Adipose tissue (tissue), 3 donors: ENCODE results near the gene ADAM17. TPM values are rescaled to one million over a fixed set of nuclear protein-coding genes. Genes with fewer than 3 reads are reported as not detected.
A peak's percentile ranks its signal among the peaks of the same experiment; 100 is the strongest.
"Not testable (repeated sequence)": the region's sequence is repeated elsewhere in the genome, so short reads cannot be mapped to it uniquely, and the experiment has no call there.

Experiments used
- H3K27ac ChIP-seq: one replicate; pipeline ENCODE4 v1.5.1; 2013; ENCODE audit warnings: low read depth, low read length
- WGBS, 3 donors: extraction: QIAGEN DNeasy Blood & Tissue Kit; methylation state at CpG; one replicate each; pipeline ENCODE4 v1.1.7; 2013; 5-methylcytosine and 5-hydroxymethylcytosine counted together
- polyA plus RNA-seq, 3 donors: library from polyadenylated mRNA; stranded (reverse); fragments of 200-250 nt; gene quantifications; one replicate each; pipeline ENCODE4 v1.2.3, GENCODE V29; 2013
- donor health status: healthy with polysubstance abuse.
- donor health status: Bipolar disorder and iron deficiency.
- donor health status: healthy.

ADAM17 gene
- polyA plus RNA-seq, 3 donors = 3.8 to 15.9 (median 8.4) TPM

DNA sequence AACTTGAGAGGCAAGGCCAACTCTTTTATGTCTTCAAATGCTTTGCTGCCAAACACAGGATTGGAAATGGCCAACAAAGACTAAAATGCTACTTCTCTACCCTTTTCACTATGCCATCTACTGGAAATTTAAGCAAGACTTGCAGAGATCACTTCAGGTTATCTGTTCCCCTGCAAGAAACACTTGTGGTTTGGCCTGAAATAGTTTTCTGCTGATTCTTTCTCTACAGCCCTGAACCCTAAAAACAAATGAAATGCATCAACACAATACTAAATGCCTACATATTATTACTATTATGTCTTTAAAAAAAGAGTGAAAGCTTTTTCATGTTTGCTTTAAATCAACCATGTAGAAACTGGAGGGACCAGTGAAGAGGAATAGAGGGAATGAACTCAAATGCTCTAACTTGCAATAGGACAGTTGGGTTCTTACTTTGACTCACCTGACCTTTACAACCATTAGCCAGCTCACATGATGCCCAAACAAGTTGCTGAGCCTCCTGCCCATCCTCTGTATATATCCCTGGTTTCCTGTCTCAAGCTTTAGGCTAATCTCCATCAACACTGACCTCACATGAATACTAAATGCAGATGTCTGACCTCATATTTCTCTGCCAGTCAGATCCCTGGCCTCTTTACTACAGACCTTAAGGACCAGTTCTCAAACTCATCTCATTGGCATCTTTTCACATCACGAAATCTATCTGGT is 17.5 kb upstream of the ADAM17 start:
- WGBS, 3 donors = 89 to 100% (median 94%) methylated on average over 1 of the region's 1 CpG
- no peak overlapping the region for H3K27ac ChIP-seq

DNA sequence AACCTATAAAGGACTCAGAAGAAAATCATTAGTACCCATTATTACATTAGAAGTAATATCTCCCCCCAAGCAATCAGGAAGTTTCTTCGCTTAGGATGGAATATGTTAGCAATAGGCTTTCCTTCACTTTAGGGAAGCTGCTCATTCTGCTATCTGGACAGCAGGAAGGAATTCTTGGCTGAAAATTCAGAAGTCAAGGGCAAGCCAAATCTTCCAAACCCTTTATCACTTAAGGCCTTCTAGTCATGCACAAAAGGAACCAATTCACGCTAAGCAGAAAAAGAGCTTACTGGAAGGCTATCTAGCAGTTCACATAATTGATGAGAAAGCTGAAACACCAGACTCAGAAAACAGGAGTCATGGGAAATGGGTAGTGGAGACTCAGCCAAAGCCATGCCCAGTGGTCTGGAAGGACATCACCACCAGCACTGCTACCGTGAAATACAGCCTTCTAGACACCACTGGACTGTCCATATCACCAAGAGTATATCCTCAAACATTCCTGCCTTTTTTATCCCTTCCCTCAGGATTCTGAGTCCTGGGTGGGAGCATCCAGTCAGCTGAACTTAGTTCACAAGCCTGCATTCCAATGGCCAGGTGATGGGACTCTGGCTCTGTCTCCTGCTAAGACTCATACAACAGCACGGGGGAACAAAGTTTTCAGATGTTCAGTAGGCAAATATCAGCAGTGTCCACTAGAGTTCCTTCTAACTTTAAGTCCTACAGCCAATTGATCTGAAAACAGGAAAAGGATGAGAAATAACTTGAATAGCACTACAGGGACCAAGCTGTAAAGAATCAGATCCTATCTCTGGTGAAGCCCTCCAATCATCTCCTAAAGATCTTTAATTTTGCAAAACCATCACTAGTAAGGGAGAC is 14.8 kb upstream of the ADAM17 start:
- 69 to 76% (median 73%) methylated on average over 4 of the region's 4 CpGs for WGBS, 3 donors
- no peak overlapping the region for H3K27ac ChIP-seq

DNA sequence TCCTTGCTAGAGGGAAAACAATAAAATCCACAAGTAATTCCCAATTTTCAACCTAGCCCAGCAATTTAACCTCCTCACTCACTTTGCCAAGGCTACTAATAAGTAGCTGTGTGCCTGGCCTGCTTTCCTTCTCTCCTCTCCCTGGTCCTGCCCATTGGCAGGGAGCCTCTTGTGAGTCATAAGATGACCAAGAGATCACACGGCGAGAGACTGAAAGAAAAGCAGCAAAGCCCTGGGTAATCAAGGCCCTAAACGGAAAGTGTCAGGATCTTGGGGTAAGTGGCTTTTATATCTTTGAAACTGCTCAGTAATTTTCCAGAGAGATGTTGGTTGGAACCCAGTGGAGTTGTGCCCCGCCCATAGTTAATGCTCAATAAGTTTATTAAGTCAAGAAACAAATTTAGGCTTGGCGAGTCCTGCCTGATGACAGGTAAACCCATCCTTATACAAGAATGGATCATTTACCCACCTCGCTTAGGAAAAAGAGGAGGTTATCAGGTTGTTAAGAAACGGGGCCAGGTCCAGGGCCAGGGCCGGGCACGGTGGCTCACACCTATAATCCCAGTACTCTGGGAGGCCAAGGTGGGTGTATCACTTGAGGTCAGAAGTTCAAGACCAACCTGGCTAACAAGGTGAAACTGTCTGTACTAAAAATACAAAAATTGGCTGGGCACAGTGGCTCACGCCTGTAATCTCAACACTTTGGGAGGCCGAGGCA is 10.0 kb upstream of the ADAM17 start:
- 77 to 89% (median 83%) methylated on average over 11 of the region's 11 CpGs for WGBS, 3 donors
- no peak overlapping the region for H3K27ac ChIP-seq

DNA sequence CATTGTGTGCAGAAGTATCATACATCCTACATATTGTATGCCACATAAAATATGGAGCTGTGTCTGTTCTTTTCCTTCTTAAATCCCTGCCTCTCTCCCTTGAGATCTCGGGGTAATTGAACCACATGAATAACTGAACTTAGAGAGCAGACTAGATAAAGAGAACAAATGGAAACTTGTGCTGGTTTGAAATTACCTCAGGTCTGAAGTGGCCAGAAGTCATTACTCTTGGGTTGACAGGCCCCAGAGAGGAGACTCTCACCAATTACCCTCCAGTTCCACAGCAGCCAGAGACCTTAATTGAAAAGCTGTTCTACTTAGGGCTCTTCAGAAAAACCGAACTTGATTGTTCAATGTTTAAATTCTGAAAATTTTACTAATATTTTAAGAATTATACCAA is 5.0 kb upstream of the ADAM17 start:
- 53 to 72% (median 71%) methylated on average over 2 of the region's 2 CpGs for WGBS, 3 donors
- no peak overlapping the region for H3K27ac ChIP-seq

DNA sequence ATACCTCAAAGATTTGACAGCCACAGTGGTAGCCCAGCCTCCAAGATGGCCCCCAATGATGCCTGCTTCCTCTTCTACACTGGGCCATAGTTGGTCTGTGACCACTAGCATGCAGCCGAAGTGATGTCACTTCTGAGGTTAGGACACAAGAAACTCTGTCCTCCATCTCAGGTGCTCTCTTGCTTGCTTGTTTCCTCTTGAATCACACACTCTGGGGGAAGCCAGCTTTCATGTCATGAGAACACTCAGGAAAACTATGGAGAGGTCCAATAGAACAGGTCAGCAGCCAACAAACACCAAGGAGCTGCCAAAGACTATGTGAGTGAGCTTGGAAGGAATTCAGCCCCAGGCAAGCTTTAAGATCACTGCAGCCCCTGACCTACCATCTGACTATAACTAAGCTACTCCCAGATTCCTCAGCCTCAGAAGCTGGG is 3.3 kb upstream of the ADAM17 start:
- WGBS, 3 donors = 84 to 96% (median 94%) methylated on average over 1 of the region's 1 CpG
- H3K27ac ChIP-seq = no peak overlapping the region

DNA sequence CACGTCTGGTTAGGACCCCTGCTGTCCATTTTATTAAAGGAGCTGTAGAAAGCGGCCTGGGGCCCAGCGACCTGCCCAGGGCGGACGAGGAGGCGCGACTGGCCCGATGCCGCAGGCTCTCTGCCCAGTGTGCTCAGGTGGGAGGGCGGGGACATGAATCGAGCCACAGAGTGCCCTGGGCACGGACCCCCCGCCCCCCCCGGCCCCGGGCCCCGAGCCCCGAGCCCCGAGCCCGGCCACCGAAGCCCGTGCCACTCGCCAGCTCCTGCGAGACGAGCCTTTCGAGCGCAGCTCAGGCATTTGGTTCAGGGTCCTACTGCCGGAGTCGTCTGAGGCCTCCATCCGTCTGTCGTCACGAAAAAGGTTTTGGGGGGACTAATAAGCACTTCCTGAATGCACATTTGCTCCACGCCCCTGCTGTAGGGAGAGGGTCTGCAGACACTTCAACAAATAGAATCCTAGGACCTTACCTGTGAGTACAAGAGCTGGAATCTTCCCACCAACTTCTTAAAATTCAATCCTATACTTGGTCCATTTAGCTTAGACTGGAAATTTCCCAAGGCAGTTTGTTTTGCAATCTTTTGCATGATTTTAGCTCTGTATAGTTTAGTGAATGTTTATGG is 602 bp upstream of the ADAM17 start:
- 0 to 2% (median 1%) methylated on average over 23 to 32 of the region's 32 CpGs for WGBS, 3 donors
- peak overlapping the region; percentile 97 for H3K27ac ChIP-seq

DNA sequence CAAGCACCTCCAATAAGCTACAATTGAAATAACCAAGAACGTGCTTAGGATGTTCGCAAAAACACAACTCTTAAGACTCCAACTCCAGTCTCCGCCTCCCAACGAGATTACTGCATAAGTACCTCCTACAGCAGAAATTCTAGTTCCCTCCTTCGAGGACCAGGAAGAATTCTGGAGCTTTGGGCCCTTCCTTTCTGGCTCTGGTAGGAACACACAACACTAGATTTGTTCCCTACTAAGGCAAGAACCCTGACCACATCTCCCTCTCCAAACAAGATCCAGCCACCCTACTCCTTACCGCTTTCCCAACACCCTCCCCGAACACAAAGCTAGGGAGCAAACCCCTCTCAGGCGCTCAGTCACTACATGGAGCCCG is 721 bp downstream of the ADAM17 start:
- peak overlapping the region; percentile 68 for H3K27ac ChIP-seq
- WGBS, 3 donors = 0 to 1% (median 0%) methylated on average over 9 of the region's 9 CpGs

DNA sequence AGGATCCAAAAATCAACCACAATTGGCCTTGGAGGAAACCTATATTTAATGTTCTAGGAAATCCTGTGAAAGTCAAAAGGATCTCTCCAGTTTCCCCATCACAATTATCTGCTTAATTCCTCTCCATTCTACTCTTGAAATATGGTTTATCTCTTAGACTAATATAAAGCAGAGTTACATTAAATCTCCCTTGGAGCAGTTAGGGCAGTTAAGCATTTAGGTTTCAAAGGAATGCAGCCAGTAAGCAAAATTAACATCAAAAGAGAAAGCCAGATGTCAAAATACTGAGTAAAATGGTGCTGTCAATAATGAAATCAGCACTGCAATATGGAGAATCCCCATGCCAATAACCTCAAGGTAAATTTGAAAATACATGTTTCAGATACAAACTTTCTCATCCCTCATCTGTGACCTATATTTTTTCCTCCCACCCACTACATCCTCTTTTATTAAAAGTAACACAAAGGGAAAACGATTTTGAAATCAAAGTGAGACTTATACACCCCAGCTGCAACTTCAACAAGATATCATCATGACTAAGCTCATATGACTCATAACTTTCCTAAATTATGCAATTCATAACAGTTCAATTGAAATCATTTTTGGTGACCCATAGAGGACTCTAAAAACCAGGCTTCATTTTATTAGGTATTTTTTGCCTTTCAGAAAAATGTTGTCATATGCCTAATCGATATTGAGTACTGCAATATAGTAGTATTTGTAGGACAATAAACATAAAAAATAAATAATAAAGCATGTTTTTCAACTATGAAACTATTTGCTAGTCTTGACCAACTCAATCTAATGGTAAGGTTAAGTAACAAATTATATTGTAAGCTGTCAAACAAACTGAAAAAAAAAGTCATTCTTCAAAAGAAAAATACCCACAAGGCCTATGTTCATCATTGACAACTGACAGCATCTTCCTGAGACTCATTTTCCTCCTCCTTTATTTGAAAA is 3.1 kb downstream of the ADAM17 start:
- no peak overlapping the region for H3K27ac ChIP-seq
- 24 to 44% (median 29%) methylated on average over 2 of the region's 2 CpGs for WGBS, 3 donors

DNA sequence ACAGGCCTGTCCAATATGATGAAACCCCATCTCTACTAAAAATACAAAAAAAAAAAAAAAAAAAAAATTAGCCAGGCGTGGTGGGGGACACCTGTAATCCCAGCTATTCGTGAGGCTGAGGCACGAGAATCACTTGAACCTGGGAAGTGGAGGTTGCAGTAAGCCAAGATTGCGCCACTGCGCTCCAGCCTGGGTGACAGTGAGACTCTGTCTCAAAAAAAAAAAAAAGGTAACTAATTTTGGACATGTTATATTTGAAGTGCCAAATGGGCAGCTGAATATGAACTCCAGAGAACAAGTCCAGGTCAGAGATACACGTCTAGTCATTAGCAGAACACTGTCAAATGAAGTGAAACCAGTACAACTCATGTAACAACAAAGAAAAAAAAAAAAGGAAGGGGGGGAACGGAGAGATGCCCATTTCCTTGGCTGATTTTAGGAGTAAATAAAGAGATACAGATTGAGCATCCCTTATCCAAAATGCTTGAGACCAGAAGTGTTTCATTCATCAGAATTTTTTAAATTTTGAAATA is 4.7 kb downstream of the ADAM17 start:
- H3K27ac ChIP-seq = not testable (repeated sequence)
- 60 to 88% (median 68%) methylated on average over 7 of the region's 7 CpGs for WGBS, 3 donors

DNA sequence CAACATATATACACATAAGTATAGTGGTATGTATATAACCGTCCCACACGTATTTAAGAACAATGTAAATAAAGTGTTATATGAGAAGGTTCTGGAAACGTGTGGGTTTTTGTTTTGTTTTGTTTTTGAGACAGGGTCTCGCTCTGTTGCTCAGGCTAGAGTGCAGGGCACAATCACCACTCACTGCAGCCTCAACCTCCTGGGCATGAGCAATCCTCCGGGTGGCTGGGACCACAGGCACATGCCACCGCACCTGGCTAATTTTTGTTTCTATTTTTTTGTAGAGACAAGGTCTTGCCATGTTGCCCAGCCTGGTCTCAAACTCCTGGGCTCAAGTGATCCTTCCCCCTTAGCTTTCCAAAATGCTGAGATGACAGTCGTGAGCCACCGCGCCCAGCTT is 6.2 kb downstream of the ADAM17 start:
- 92 to 94% (median 93%) methylated on average over 9 of the region's 9 CpGs for WGBS, 3 donors

DNA sequence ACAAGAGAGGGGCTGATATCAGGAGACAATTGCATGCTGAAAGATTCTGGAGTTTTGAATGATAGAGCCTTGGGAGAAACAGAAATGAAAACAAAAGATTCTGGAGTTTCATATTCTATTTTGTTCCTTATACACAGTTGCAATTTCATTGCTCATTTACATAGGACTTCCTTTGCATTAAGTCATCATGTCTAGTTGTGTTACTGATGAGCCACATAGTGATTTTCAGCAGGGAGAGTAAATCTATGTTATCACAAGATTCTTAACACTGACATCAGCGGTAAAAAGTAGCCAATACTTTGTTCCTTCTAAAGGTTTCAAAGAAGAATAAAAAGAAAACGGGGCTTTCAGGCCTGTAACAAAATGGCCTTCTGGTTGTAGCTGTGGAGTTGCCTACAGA is 7.1 kb downstream of the ADAM17 start:
- no peak overlapping the region for H3K27ac ChIP-seq
- WGBS, 3 donors = 72 to 83% (median 80%) methylated on average over 2 of the region's 2 CpGs

More for the DNA sequence above, 6.2 kb downstream of the ADAM17 start:
- no peak overlapping the region for H3K27ac ChIP-seq

DNA sequence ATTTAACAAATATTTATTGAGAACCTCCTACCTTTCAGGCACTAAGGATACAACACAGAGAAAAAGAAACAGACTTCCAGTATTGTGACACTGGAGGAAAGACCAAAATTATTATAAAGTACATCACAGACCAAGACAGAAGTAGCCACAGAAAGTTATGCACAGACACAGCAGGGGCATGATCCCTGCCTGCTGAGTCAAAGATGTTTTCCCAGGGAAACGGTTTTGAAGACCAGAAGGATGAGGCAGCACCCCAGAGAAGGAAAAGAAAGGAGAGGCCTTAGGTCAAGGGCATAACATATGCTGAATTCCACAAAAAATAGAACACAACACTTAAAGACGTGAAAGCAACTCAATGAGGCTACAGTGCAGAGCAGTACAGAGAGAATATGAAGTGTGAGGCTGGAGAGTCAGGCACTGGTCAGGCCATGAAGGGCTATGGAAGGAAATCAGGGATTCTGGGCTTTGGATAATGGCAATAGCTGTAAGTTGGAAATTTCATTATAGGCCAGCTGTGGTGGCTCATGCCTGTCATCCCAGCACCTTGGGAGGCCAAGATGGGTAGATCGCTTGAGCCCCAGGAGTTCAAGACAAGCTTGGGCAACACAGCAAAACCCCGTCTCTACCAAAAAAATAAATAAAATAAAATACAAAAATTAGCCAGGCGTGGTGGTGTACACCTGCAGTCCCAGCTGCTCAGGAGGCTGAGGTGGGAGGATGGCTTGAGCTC is 8.2 kb downstream of the ADAM17 start:
- H3K27ac ChIP-seq = no peak overlapping the region
- WGBS, 3 donors = 89 to 94% (median 93%) methylated on average over 5 of the region's 5 CpGs

DNA sequence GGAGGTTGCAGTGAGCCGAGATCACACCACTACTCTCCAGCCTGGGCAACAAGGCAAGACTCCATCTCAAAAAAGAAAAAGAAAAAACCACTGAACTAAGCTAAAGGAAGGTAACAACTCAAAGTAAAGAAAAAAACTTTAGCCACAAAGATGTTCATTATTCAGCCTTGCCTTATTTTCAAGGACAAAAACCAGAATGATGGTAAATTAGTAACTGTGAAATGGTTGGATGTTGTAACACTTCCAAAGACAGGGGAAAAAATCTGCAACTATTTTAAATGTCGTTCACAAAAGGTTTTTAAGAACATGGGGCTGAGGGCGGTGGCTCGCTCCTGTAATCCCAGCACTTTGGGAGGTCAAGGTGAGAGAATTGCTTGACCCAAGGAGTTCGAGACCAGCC is 10.1 kb downstream of the ADAM17 start:
- 68 to 81% (median 70%) methylated on average over 5 of the region's 5 CpGs for WGBS, 3 donors
- H3K27ac ChIP-seq = no peak overlapping the region

DNA sequence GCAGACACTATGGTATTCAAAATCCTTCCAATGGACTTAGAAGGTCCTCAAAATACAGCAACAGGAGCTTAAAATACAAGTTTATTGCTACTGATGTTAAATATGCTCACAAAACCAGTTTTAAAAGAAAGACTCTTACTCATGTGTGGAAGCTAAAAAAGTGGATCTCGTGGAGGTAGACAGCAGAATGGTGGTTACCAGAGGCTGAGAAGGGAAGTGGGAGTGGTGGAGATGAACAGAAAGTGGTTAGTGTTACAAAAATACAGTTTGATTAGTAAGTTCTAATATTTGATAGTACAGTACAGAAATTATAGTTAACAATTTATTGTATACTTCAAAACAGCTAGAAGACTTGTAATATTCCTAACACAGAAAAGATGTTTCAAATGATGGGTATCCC is 12.1 kb downstream of the ADAM17 start:
- H3K27ac ChIP-seq = no peak overlapping the region
- 17 to 57% (median 53%) methylated on average over 1 of the region's 1 CpG for WGBS, 3 donors

DNA sequence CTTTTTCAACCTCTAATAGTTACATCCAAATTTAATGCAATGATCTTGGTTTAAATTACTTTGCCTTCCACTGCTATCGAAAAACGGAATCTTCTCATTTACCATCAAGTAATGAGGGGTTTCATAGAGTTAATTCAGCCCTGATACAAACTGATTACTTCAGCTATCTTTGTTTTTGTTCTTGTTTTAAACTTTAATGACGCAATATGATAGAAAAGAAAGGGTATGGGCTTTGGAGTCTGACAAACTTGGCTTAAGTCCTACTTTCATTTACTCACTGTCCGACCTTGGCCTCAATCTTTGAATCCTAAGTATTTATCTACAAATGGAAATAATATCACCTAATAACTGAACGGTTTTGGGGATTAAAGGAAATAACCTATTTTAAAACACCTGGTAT is 16.1 kb downstream of the ADAM17 start:
- no peak overlapping the region for H3K27ac ChIP-seq
- WGBS, 3 donors = 41 to 47% (median 47%) methylated on average over 5 of the region's 5 CpGs

DNA sequence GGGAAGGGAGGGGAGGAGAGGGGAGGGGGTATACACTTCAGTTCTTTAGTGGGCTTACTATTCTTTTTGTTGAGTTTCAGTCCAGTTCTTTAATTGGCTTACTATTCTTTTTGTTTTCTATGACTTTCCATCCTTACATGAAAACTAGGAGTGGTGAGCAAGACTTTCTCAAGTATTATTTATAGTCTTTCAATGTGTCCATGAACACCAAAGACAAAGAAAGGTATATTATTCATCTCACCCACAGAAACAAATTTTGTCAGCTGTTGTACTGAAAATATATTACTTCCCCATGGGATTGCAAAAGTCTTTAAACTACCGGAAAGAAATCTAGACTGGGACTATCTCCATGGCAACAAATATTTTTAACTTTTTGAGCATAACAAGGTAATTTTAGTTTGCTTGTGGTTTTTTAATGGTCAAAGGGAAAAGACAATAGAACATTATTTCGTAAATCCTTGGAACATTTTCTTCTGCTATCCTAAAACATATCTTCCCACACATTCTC is 17.6 kb downstream of the ADAM17 start:
- no peak overlapping the region for H3K27ac ChIP-seq
- 8 to 56% (median 8%) methylated on average over 2 of the region's 2 CpGs for WGBS, 3 donors

DNA sequence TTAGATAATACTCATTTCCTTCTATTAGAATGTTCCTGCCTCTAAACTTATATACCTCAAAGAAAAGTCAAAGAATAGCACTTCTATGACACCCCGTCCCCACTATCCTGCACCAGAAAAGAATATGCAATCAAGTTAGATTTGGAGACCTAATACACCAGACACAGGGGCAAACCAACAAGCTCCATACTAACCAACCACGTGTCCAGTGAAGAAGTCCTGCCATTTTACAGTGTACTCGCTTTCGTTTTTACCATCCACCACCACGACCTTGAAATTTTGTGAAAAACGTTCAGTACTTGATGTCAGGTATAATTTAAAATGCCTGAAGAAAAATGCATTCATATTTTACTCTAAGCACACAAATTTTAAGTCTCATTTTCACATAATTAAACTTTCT is 19.1 kb downstream of the ADAM17 start:
- no peak overlapping the region for H3K27ac ChIP-seq

More for the DNA sequence above, 19.1 kb downstream of the ADAM17 start:
- WGBS, 3 donors = 72 to 89% (median 89%) methylated on average over 6 of the region's 6 CpGs
